GM19438 (cell line): ENCODE results near the gene OTOP1.
"Not testable (repeated sequence)": the region's sequence is repeated elsewhere in the genome, so short reads cannot be mapped to it uniquely, and the experiment has no call there.

Experiments used
- ATAC-seq: cut with Tn5 transposase; IDR thresholded peaks from one replicate; pipeline ENCODE4 v1.9.1; 2021; ENCODE audit warnings: low read depth; ENCODE audit not compliant: unreplicated experiment

OTOP1 gene

GRCh38 chr4:4233610-4234009 is 6.9 kb upstream of the OTOP1 start:
- ATAC-seq, result no peak

GRCh38 chr4:4228356-4228668 is 1.6 kb upstream of the OTOP1 start:
- no peak for ATAC-seq

GRCh38 chr4:4227510-4228355 is 1.0 kb upstream of the OTOP1 start:
- no peak for ATAC-seq

GRCh38 chr4:4225915-4226605 is 669 bp downstream of the OTOP1 start:
- ATAC-seq, result no peak

- no peak for ATAC-seq
Measured at GRCh38 chr4:4217113-4217512, 9.6 kb downstream of the OTOP1 start.

- no peak for ATAC-seq
Measured at GRCh38 chr4:4216648-4217047, 10.1 kb downstream of the OTOP1 start.

- not testable (repeated sequence) for ATAC-seq
Measured at GRCh38 chr4:4213674-4214073, 13.1 kb downstream of the OTOP1 start.

- ATAC-seq, result no peak
Measured at GRCh38 chr4:4206204-4206603, 20.5 kb downstream of the OTOP1 start.

- no peak for ATAC-seq
Measured at GRCh38 chr4:4204401-4204745, 22.4 kb downstream of the OTOP1 start.

GRCh38 chr4:4203688-4204400 is 22.9 kb downstream of the OTOP1 start:
- ATAC-seq, result no peak

GRCh38 chr4:4202510-4202909 is 24.2 kb downstream of the OTOP1 start:
- ATAC-seq, result no peak

GRCh38 chr4:4200624-4201023 is 26.1 kb downstream of the OTOP1 start:
- ATAC-seq, result no peak

GRCh38 chr4:4195354-4195753 is 31.4 kb downstream of the OTOP1 start:
- no peak for ATAC-seq

- ATAC-seq, result not testable (repeated sequence)
Measured at GRCh38 chr4:4188557-4188956, 38.2 kb downstream of the OTOP1 start.

- ATAC-seq, result no peak
Measured at GRCh38 chr4:4185528-4185927, 41.2 kb downstream of the OTOP1 start.

GRCh38 chr4:4182835-4183568 is 43.7 kb downstream of the OTOP1 start:
- no peak for ATAC-seq

- ATAC-seq, result no peak
Measured at GRCh38 chr4:4170596-4171150, 56.1 kb downstream of the OTOP1 start.

- not testable (repeated sequence) for ATAC-seq
Measured at GRCh38 chr4:4167981-4168780, 58.5 kb downstream of the OTOP1 start.

- ATAC-seq, result not testable (repeated sequence)
Measured at GRCh38 chr4:4166986-4167385, 59.7 kb downstream of the OTOP1 start.
